Non-pigmented ciliary epithelial cell (primary cell): ENCODE measurements around the gene AEBP1.

Experiments
- DNase-seq: peaks from one replicate; pipeline ENCODE4 v3.0.0-alpha.2; 2010; ENCODE audit warnings: low read depth

AEBP1 gene

GRCh38 chr7:44085546-44085945, 18.6 kb upstream of the AEBP1 start:
- DNase-seq, result no peak

DNA sequence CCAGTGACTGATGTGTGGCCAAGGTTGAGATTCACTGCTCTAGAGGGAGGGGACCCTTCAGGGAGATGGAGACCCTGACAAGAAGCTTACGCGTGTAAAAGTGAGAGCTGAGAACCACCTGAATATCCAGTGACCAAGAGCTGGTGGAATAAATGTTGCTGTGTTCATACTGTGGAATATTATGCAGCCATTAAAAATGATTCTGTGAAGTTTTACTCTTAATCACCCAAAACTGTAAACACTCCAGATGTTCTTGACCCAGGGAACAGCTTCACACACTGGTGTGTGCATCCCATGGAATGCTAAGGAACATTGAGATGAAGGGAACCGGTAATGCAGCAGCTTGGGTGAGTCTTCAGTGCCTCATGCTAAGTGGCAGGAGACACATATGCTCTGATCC, 17.5 kb upstream of the AEBP1 start:
- no peak for DNase-seq

DNA sequence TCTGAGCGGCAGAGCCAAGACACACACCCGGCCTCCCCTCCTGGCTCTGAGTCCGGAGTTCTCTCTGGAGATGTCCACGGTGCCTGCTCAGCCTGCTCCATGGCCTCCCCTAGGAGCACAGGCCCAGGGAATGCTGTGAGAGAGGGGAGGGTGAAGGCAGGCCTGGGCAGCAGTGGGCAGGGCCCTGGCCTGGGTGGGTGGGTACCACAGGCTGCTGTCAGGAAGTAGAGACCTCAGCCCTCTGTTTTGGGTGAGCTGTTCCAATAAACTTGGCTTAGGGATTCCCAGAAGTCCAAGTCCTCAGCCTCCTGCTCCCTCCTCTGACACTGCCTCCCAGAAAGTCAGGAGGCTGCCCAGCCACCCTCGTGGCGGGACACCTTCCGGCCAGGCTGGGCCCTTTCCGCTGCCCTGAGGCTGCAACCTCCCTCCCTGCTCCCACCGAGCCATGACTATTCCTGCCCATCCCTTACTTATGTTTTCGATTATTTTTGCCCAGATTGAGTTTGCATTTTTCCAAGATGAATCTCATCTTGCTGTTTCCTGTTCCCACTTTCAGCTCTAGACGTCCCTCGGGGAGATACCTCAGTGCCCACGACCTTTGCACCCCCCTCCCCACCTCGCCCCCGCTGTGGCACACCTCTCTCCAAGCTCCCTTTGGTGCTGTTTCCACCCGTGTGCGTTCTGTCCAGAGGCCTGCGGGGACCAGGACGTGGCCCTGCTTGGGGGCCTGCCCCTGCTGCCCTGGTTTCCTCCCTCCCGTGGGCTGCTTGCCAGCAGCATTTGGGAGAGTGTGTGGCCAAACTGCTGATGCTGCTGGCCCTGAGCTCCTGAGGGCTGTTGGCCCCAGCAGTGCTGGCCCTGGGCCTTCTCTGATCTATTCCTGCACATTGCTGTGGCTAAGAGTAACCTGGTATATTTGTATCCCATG, 16.0 kb upstream of the AEBP1 start:
- no peak for DNase-seq

GRCh38 chr7:44093102-44093641, 11.0 kb upstream of the AEBP1 start:
- DNase-seq, result no peak

DNA sequence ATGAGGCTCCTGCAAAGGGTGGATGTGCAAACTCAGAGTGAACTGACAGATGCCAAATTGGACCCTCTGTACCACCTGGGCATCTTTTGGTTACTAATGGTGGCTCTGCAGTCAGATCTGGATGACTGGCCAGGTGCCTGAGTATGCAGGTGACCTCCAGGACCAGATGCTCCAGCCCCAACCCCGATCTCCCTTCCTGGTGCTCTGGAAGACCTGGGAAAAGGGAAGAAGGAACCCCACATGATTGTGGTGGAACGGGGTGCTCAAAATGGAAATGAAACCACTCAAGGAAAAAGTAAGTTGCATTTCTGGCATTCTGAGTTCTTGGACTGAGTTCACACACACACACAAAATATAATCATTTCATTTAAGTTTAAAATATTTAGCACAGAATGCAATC, 9.8 kb upstream of the AEBP1 start:
- DNase-seq, result no peak

- no peak for DNase-seq
Measured at GRCh38 chr7:44094883-44095592, 9.1 kb upstream of the AEBP1 start.

GRCh38 chr7:44095781-44096180, 8.4 kb upstream of the AEBP1 start:
- no peak for DNase-seq

DNA sequence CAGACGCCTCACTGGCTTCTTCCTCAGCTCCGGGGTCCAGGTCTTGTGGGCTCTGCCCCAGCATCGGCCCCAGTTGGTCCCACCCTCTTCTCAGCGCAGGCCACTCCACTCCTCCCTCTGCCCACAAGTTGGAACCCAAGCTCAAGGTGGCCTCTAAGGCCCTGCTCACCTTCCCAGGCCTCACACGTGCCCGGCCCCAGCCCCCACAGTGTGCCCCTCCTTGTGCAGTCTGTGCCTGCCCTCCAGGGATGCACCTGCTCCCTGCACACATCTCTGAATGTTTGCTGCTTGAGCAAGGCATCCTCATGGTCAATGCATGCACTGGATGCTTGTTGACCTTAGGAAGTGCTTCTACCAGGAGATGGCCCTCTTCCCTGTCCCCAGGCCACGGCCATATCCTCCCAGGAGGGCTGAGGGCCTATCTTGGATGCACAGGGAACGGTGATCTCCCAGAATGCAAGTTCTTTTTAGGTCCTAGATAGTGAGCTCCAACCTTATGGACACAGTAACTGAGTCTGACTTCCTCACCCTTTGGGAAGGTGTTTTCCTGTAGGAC, 7.7 kb upstream of the AEBP1 start:
- no peak for DNase-seq

DNA sequence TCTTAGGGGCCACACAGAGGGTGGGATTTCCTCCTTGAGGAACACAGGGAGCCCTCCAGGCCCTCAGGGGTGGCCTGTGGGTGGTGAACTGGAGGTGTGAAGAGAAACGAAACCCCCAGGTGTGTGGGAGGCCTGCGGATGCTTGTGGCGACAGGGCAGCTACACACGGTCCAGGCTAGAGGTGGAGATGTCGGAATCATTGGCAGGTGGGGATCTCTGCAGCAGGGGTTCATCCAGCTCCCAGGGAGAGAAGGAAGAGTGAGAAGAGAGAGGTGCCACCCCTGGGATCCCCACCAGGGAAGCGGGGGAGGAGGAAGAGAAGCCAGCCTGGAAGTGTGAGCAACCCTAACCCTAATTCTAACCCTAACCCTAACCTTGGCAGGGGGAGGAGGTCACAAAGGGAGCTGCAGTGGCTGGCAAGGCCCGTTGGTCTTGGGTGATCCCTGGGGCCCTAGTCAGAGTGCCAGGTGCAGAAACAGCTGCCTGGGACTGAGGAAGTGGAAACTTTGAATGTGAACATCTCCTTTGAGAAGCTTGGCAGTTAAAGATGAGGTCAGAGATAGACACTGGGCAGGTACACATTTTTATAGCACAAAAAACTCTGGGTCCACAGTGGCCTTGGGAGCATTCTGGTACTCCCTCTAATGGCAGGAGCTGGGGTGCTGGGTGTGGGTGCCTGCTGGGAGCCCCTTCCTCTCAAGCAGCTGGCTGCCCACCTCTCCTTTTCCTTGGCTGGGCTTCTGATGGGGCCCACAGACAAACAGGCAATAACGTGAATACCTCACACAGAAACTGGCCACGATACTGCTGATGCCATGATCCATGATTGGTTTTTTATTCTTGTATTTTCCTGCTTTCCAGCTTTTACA, 6.8 kb upstream of the AEBP1 start:
- DNase-seq, result no peak

DNA sequence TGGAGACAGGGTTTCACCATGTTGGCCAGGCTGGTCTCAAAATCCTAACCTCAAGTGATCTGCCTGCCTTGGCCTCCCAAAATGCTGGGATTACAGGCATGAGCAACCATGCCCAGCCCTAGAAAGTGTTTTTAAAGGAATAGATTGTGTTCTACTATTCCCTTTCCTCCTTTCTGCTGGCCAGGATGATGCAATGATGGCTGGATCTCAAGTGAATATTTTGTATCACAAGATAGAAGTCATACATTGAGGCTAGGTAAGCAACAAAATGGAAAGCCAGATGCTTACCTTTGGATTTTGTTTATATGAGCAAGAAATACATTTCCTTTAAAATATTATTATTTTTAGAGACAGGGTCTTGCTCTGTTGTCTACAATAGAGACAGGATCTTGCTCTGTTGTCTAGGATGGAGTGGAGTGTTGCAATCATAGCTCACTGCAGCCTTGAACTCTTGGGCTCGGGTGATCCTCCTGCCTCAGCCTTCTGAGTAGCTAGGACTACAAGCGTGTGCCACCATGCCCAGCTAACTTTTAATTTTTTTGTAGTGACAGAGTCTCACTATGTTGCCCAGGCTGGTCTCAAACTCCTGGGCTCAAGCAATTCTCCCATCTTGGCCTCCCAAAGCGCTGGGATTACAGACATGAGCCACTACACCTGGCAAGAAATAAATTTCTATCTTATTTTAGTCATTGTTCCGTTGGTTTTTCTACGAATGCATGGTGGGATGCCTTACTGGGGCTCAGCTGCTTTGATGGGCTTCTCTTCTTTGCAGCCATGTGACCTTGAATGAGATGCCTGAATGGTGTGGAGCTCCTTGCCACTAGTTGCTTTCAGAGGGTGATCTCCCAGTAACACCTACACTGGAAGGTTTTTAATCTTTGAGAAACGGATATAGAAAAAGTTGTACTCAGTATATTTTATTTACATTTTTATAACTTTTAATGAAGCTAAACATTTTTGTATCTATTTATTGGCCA, 5.8 kb upstream of the AEBP1 start:
- no peak for DNase-seq

DNA sequence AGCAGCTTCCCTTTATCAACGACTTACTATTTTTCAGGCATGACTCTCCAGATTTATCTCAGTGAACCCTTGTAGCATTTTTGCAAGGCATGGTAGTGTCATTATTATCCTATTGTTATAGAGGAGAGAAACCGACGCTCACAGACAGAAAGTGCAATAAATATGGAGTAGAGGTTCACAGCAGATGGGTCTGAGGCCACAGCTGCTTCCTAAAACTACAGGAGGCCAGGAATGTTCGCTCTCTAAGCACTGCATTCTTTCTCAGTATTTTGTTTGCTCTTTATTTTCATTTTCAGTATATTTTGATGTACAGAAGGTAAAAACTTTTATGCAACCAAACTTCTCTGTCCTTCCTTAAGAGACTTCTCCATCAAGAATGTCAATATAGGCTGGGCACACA, 4.5 kb upstream of the AEBP1 start:
- DNase-seq, result no peak

GRCh38 chr7:44100458-44101302, 3.5 kb upstream of the AEBP1 start:
- DNase-seq, result no peak

GRCh38 chr7:44101303-44101965, 2.7 kb upstream of the AEBP1 start:
- DNase-seq, result no peak

DNA sequence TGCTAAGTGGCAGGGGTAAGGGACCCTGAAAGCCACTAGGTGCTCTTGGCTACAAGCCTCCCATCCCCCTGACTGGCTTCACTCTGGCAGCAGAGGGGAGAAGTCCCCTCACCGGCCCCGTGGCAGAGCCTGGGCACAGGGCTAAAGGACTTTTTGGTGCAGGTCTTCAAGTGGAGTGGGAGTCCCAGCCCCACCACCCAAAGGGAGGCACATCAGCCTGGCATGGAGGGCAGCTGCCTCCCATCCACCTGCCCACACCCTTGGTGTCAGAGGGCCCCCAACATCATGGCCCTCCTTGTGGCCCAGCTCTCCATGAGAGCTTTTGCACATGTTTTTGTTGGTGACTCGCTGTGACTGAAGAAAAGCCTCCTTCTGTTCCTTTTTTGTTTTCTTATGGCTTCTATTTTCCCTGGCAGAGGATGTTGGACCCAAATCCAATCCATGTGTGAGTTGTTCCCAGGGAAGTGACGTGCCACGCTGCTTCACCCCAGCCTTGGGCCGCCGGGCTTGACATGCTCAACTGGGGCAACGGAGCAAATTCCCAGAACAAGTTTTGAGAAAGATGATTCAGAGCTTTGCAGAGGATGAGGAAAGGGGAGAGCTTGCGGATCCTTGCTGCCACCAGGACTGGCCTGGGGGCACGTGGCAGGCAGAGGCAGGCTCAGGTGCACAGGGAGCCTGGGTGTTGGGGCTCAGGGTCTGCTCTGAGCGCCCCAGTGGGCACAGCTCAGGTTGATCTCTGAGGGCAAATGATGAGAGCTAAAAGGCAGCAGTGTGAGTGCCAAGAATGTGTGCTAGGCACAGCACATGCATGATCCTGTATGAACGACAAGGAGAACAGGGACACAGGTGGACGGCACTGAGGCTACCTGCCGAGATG, 1.9 kb upstream of the AEBP1 start:
- DNase-seq, result no peak

DNA sequence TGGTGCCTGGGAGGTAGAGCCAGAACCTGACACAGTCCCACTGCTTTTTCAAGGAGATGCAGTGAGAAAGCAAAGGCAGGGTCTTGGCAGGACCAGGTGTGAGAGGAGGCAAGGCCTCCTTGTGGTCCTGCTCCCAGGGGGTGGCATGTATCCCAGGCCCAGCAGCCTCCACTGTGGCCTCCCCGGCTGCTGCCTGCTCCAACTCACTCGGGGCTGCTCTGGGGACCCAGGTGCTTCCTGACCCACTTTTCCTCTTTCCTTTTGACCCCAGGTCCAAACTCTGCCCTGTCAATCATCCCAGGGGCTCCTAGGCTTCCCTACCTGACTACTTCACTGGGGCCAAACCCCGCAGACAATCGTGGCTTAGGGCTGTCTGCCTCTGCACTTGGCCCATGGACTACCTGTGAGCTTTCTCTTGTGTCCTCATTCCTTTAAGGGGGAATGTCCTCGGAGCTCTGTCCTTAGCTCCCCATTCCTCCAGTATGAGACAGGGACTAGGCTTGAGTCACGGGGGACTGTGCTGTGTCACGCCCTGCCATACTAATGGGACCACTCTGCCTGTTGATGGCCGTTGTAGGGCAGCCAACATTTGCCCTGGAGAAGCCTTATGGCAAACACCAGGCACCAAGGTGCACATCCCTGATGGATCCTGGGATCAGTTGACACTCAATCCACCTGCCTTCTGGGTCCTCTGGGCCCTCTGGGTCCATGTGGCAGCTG, 1.1 kb upstream of the AEBP1 start:
- DNase-seq, result no peak

- no peak for DNase-seq
Measured at GRCh38 chr7:44103566-44103922, 601 bp upstream of the AEBP1 start.
